ENCODE results near the gene CCR3.

DNA sequence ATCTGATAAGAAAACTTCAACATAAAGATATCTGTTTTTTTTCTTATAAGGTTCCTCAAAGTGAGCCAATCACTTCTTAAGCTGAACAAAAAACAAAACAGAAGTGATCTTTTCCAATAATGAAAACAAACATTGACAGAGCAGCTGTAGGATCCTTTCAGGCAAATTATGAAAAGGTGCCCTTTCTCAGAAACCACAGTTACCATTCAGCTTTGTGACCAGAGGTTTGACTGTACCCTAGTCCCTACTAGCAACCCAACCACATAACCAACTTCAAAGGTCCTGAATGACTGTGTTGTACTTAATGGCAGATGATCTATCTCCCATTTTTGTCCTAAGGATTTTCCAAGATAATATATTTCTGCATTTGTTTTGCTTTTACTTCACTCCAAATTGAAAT is 72.3 kb downstream of the CCR3 start:
- TF ChIP-seq, protein P1, sequence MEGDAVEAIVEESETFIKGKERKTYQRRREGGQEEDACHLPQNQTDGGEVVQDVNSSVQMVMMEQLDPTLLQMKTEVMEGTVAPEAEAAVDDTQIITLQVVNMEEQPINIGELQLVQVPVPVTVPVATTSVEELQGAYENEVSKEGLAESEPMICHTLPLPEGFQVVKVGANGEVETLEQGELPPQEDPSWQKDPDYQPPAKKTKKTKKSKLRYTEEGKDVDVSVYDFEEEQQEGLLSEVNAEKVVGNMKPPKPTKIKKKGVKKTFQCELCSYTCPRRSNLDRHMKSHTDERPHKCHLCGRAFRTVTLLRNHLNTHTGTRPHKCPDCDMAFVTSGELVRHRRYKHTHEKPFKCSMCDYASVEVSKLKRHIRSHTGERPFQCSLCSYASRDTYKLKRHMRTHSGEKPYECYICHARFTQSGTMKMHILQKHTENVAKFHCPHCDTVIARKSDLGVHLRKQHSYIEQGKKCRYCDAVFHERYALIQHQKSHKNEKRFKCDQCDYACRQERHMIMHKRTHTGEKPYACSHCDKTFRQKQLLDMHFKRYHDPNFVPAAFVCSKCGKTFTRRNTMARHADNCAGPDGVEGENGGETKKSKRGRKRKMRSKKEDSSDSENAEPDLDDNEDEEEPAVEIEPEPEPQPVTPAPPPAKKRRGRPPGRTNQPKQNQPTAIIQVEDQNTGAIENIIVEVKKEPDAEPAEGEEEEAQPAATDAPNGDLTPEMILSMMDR (conservative IDR thresholded peaks at IDR 0.05): no peak
- no peak for TF ChIP-seq ZFX (IDR thresholded peaks at IDR 0.05)
